Measurements from ENCODE around the gene COL5A1. TPM values are rescaled to one million over a fixed set of nuclear protein-coding genes. Genes with fewer than 3 reads are reported as not detected.

The COL5A1 gene
- total RNA-seq, 4 donors from 2014 or later: 51.9 to 78.3 (median 62.4) TPM

GRCh38 chr9:134695144-134695543 lies 53.5 kb downstream of the COL5A1 start:
- Histone ChIP-seq H3K4me3 (no peak overlapping the region), H3K36me3 (peaks cover 0 to 27% (median 0%) of the 10 kb centered on the region in 3 donors), H3K27ac (peak overlapping the region in 1 of 4 donors; percentile 20), H3K4me1 (peaks cover 0 to 41% (median 3%) of the 10 kb centered on the region in 4 donors), H3K9me3 (no peaks in the 10 kb centered on the region), H3K27me3 (no peaks in the 10 kb centered on the region)
- TF ChIP-seq POLR2A (IDR thresholded peaks at IDR 0.05) (no peak), EP300 (IDR thresholded peaks at IDR 0.05) (no peak), CTCF (IDR thresholded peaks at IDR 0.05) (no peak)
- WGBS, 2 donors: 81 to 88% methylated on average over 6 to 12 of the region's 12 CpGs
- no peak for DNase-seq (ENCODE audit: low spot score in 2 of 2)

- H3K36me3 ChIP-seq: peaks cover 0 to 40% (median 4%) of the 10 kb centered on the region in 3 donors
- no peak for DNase-seq (ENCODE audit: low spot score in 2 of 2)
- H3K9me3 ChIP-seq: no peaks in the 10 kb centered on the region
- no peak for TF ChIP-seq EP300 (IDR thresholded peaks at IDR 0.05)
- TF ChIP-seq POLR2A (IDR thresholded peaks at IDR 0.05): no peak
- TF ChIP-seq CTCF (IDR thresholded peaks at IDR 0.05): no peak
- no peak overlapping the region for H3K27ac ChIP-seq
- peaks cover 0 to 28% (median 0%) of the 10 kb centered on the region in 4 donors for H3K4me1 ChIP-seq
- 89 to 93% methylated on average over 8 of the region's 8 CpGs for WGBS, 2 donors
- no peaks in the 10 kb centered on the region for H3K27me3 ChIP-seq
- no peak overlapping the region for H3K4me3 ChIP-seq
Measured at GRCh38 chr9:134696433-134696832, 54.8 kb downstream of the COL5A1 start.

- H3K4me1 ChIP-seq: peaks cover 0 to 27% (median 0%) of the 10 kb centered on the region in 4 donors
- peak overlapping the region in 1 of 4 donors; percentile 21 for H3K27ac ChIP-seq
- H3K4me3 ChIP-seq: no peak overlapping the region
- 69 to 77% methylated on average over 3 to 5 of the region's 5 CpGs for WGBS, 2 donors
- no peak for TF ChIP-seq CTCF (IDR thresholded peaks at IDR 0.05)
- TF ChIP-seq EP300 (IDR thresholded peaks at IDR 0.05): no peak
- no peak for TF ChIP-seq POLR2A (IDR thresholded peaks at IDR 0.05)
- DNase-seq (ENCODE audit: low spot score in 2 of 2): no peak
- H3K36me3 ChIP-seq: peaks cover 0 to 49% (median 6%) of the 10 kb centered on the region in 3 donors
- H3K27me3 ChIP-seq: no peaks in the 10 kb centered on the region
- H3K9me3 ChIP-seq: no peaks in the 10 kb centered on the region
Measured at GRCh38 chr9:134698111-134698510, 56.5 kb downstream of the COL5A1 start.

- Histone ChIP-seq H3K4me3 (no peak overlapping the region), H3K27me3 (no peaks in the 10 kb centered on the region), H3K27ac (peak overlapping the region in 2 of 4 donors; percentile 4 to 49), H3K9me3 (no peaks in the 10 kb centered on the region), H3K4me1 (peaks cover 0 to 31% (median 0%) of the 10 kb centered on the region in 4 donors), H3K36me3 (peaks cover 0 to 48% (median 6%) of the 10 kb centered on the region in 3 donors)
- DNase-seq (ENCODE audit: low spot score in 2 of 2): peak; percentile 47 to 54
- 48 to 51% methylated on average over 17 of the region's 19 CpGs for WGBS, 2 donors
- TF ChIP-seq CTCF (IDR thresholded peaks at IDR 0.05) (peak; percentile 72 to 96 (median 85)), EP300 (IDR thresholded peaks at IDR 0.05) (no peak)
Measured at GRCh38 chr9:134698587-134699342, 57.2 kb downstream of the COL5A1 start.

GRCh38 chr9:134699343-134699740 lies 57.7 kb downstream of the COL5A1 start:
- Histone ChIP-seq H3K4me3 (no peak overlapping the region), H3K4me1 (peaks cover 0 to 37% (median 0%) of the 10 kb centered on the region in 4 donors), H3K36me3 (peaks cover 0 to 43% (median 6%) of the 10 kb centered on the region in 3 donors), H3K27me3 (no peaks in the 10 kb centered on the region), H3K27ac (peak overlapping the region in 1 of 4 donors; percentile 4), H3K9me3 (no peaks in the 10 kb centered on the region)
- TF ChIP-seq EP300 (IDR thresholded peaks at IDR 0.05) (no peak), CTCF (IDR thresholded peaks at IDR 0.05) (no peak), POLR2A (IDR thresholded peaks at IDR 0.05) (no peak)
- no peak for DNase-seq (ENCODE audit: low spot score in 2 of 2)
- WGBS, 2 donors: 60 to 62% methylated on average over 6 of the region's 6 CpGs

Measured in tibial nerve (tissue), 4 donors.